Neuronal stem cell (in vitro differentiated cells): ENCODE data around the gene KMT5C.

Experiments used
- DNase-seq: peaks from one replicate; pipeline ENCODE4 v3.0.0-alpha.2; 2013; ENCODE audit warnings: low spot score
- H2AFZ ChIP-seq: one replicate; pipeline ENCODE4 v1.6.1; 2013; ENCODE audit warnings: mild to moderate bottlenecking, low read length, inconsistent platforms
- H2AK5ac ChIP-seq: 2 replicates; pipeline ENCODE4 v1.6.1; 2013; ENCODE audit warnings: low read depth, mild to moderate bottlenecking, inconsistent platforms, low read length, moderate library complexity, mixed read lengths
- H2BK120ac ChIP-seq: 2 replicates; pipeline ENCODE4 v1.6.1; 2013; ENCODE audit warnings: low read depth, mild to moderate bottlenecking, inconsistent platforms, low read length, moderate library complexity, mixed read lengths
- H2BK12ac ChIP-seq: one replicate; pipeline ENCODE4 v1.6.1; 2013; ENCODE audit warnings: low read length, inconsistent platforms
- H2BK15ac ChIP-seq: 2 replicates; pipeline ENCODE4 v1.6.1; 2013; ENCODE audit warnings: mild to moderate bottlenecking, low read length, inconsistent platforms, mixed read lengths
- H2BK5ac ChIP-seq: one replicate; pipeline ENCODE4 v1.6.1; 2013; ENCODE audit warnings: inconsistent platforms, mild to moderate bottlenecking, low read length, moderate library complexity
- H3K14ac ChIP-seq: one replicate; pipeline ENCODE4 v1.6.1; 2013; ENCODE audit warnings: low read length, inconsistent platforms
- H3K18ac ChIP-seq: 2 replicates; pipeline ENCODE4 v1.6.1; 2013; ENCODE audit warnings: low read length, inconsistent platforms
- H3K23ac ChIP-seq: 2 replicates; pipeline ENCODE4 v1.6.1; 2013; ENCODE audit warnings: low read depth, mild to moderate bottlenecking, mixed read lengths, low read length, inconsistent platforms; ENCODE audit not compliant: poor library complexity
- H3K27ac ChIP-seq: replicated peaks from 3 replicates; pipeline ENCODE4 v1.5.1; 2013; ENCODE audit warnings: low read length, inconsistent platforms
- H3K27me3 ChIP-seq, 3 experiments: 2 replicates each; pipeline ENCODE4 v1.6.1; 2013; ENCODE audit warnings: low read length in 3 of 3, mild to moderate bottlenecking in 2 of 3, inconsistent platforms in 1 of 3, low read depth in 1 of 3, mixed read lengths in 1 of 3, moderate library complexity in 1 of 3; ENCODE audit not compliant: control insufficient read depth in 3 of 3, insufficient read depth in 3 of 3
- H3K36me3 ChIP-seq, 2 donors: replicated peaks in 1 of 2; 2 replicates each; pipeline ENCODE4 v1.6.1; 2013; ENCODE audit warnings: low read length in 2 of 2; ENCODE audit not compliant: control insufficient read depth in 2 of 2, insufficient read depth in 2 of 2
- H3K4ac ChIP-seq: 2 replicates; pipeline ENCODE4 v1.6.1; 2013; ENCODE audit warnings: inconsistent platforms, mild to moderate bottlenecking, low read length, moderate library complexity
- H3K4me1 ChIP-seq, 2 donors: 1 replicate in 1 of 2; 2 replicates in 1 of 2; pipeline ENCODE4 v1.6.1; 2013; ENCODE audit warnings: low read length in 2 of 2, low read depth in 1 of 2; ENCODE audit not compliant: control insufficient read depth in 2 of 2, insufficient read depth in 1 of 2
- H3K4me2 ChIP-seq: one replicate; pipeline ENCODE4 v1.6.1; 2013; ENCODE audit warnings: mild to moderate bottlenecking, low read length, inconsistent platforms; ENCODE audit not compliant: insufficient read depth, poor library complexity, severe bottlenecking
- H3K4me3 ChIP-seq, 2 donors: 2 replicates each; pipeline ENCODE4 v1.5.1; 2013; ENCODE audit warnings: low read length in 2 of 2, mild to moderate bottlenecking in 2 of 2, inconsistent platforms in 1 of 2, moderate library complexity in 1 of 2
- H3K79me1 ChIP-seq: one replicate; pipeline ENCODE4 v1.6.1; 2013; ENCODE audit warnings: low read depth, mild to moderate bottlenecking, inconsistent platforms, low read length, moderate library complexity
- H3K9ac ChIP-seq: one replicate; pipeline ENCODE4 v1.6.1; 2013; ENCODE audit warnings: mild to moderate bottlenecking, low read depth, low read length, inconsistent platforms; ENCODE audit not compliant: poor library complexity
- H3K9me3 ChIP-seq, 2 donors: replicated peaks in 1 of 2; 2 replicates each; pipeline versions ENCODE3 to v1.6.1; 2013; ENCODE audit warnings: low read length in 2 of 2, mild to moderate bottlenecking in 2 of 2, inconsistent platforms in 1 of 2, low read depth in 1 of 2, mixed read lengths in 1 of 2, moderate library complexity in 1 of 2; ENCODE audit not compliant: control insufficient read depth in 2 of 2, insufficient read depth in 1 of 2
- H4K8ac ChIP-seq: one replicate; pipeline ENCODE4 v1.6.1; 2013; ENCODE audit warnings: low read depth, mild to moderate bottlenecking, inconsistent platforms, low read length, moderate library complexity
- H4K91ac ChIP-seq: one replicate; pipeline ENCODE4 v1.6.1; 2013; ENCODE audit warnings: low read length, low read depth, mild to moderate bottlenecking, inconsistent platforms; ENCODE audit not compliant: poor library complexity
- WGBS, 2 donors: extraction: QIAGEN DNeasy Blood & Tissue Kit; methylation state at CpG; one replicate each; pipeline ENCODE4 v1.1.7; 2013; ENCODE audit warnings: missing lambda C conversion rate in 2 of 2, mixed read lengths in 1 of 2; ENCODE audit not compliant: insufficient read length in 2 of 2, insufficient replicate concordance in 1 of 2; ENCODE audit errors: extremely low coverage in 2 of 2; 5-methylcytosine and 5-hydroxymethylcytosine counted together

KMT5C gene

DNA sequence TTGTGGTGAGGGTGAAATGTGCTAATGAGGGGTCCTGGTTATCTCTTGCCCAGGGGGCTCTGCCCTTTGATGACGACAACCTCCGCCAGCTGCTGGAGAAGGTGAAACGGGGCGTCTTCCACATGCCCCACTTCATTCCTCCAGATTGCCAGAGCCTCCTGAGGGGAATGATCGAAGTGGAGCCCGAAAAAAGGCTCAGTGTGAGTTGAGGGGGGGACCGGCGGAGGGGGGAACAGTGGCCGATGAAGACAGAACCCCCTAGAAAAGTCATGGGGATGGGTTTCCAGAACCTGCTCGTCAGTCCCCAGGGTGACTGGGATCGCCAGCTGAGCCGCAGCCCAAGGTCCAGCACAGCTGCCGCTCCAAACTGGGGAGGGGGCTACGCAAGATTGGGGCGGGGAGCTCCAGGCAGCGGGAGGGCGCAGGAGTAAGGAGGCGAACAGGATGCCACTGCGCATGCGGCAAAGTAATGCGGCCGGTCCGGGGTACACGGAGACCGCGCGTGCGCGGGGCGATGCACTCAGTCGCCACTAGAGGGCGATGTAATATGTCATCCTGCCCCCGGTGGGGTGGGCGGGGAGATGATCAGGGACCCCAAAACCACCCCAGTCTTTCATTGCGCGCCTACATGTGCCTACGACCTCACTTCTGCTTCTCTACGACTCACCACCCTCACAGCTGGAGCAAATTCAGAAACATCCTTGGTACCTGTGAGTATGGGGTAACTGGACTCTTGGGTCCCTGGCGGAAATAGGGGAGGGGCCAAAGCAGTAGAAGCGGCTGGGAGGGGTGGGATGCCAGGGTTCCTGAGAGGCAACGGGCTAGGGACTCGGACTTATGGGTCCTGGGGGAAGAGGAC, 38.0 kb upstream of the KMT5C start:
- Histone ChIP-seq H3K27me3 (no peaks in the 10 kb centered on the region), H2BK12ac (peak overlapping the region; percentile 50), H3K4me1 (peaks cover 13 to 14% of the 10 kb centered on the region in 2 donors), H4K8ac (peak overlapping the region; percentile 66), H2AFZ (peak overlapping the region; percentile 79), H2BK120ac (peak overlapping the region; percentile 44), H2AK5ac (peak overlapping the region; percentile 90), H3K27ac (peak overlapping the region; percentile 92), H3K4me3 (no peak overlapping the region), H3K4ac (no peak overlapping the region), H3K79me1 (no peaks in the 10 kb centered on the region), H2BK15ac (no peak overlapping the region), H3K9ac (peak overlapping the region; percentile 82), H3K14ac (peak overlapping the region; percentile 83), H2BK5ac (peak overlapping the region; percentile 84), H3K23ac (peak overlapping the region; percentile 81), H3K4me2 (peak overlapping the region; percentile 46), H3K18ac (peak overlapping the region; percentile 84), H3K36me3 (peaks cover 45 to 69% of the 10 kb centered on the region in 2 donors), H4K91ac (peak overlapping the region; percentile 83), H3K9me3 (peaks cover 0 to 2% of the 10 kb centered on the region in 2 donors)
- WGBS, 2 donors, result no CpG with 5 or more reads among the region's 42 CpGs
- peak; percentile 91 for DNase-seq

DNA sequence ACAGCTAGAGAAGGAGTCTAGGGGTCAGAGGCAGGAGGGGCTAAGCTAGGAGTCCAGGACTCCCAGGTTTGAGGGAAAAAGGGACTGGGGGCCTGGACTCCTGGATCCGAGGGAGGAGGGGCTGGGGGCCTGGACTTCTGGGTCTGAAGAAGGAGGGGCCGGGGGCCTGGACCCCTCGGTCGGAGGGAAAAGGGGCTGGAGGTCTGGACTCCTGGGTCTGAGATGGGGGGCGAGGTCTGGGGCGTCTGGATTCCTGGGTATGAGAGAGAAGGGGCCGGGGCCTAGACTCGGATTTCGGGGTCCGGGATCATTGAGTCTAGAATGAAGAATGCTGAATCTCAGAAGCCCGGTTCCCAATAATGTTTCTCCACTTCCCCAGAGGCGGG, 37.4 kb upstream of the KMT5C start:
- H3K79me1 ChIP-seq, result no peaks in the 10 kb centered on the region
- no peak overlapping the region for H2BK120ac ChIP-seq
- H3K9me3 ChIP-seq, result peaks cover 0 to 2% of the 10 kb centered on the region in 2 donors
- H4K91ac ChIP-seq, result no peak overlapping the region
- H3K9ac ChIP-seq, result no peak overlapping the region
- H3K23ac ChIP-seq, result peak overlapping the region; percentile 69
- no peak overlapping the region for H2BK15ac ChIP-seq
- DNase-seq, result no peak
- H3K27ac ChIP-seq, result no peak overlapping the region
- H3K18ac ChIP-seq, result peak overlapping the region; percentile 55
- no peak overlapping the region for H3K4me2 ChIP-seq
- peak overlapping the region; percentile 50 for H2BK12ac ChIP-seq
- no peak overlapping the region for H3K4me3 ChIP-seq
- no peak overlapping the region for H4K8ac ChIP-seq
- no peak overlapping the region for H2AFZ ChIP-seq
- peaks cover 13 to 14% of the 10 kb centered on the region in 2 donors for H3K4me1 ChIP-seq
- H3K4ac ChIP-seq, result no peak overlapping the region
- peak overlapping the region; percentile 84 for H2BK5ac ChIP-seq
- peak overlapping the region; percentile 64 for H2AK5ac ChIP-seq
- peaks cover 47 to 72% of the 10 kb centered on the region in 2 donors for H3K36me3 ChIP-seq
- H3K27me3 ChIP-seq, result no peaks in the 10 kb centered on the region
- no peak overlapping the region for H3K14ac ChIP-seq
- no CpG with 5 or more reads among the region's 12 CpGs for WGBS, 2 donors

- no peak overlapping the region for H3K4me3 ChIP-seq
- H2BK5ac ChIP-seq, result no peak overlapping the region
- no peak overlapping the region for H3K27ac ChIP-seq
- H4K91ac ChIP-seq, result no peak overlapping the region
- H2BK120ac ChIP-seq, result no peak overlapping the region
- peaks cover 0 to 4% of the 10 kb centered on the region in 2 donors for H3K9me3 ChIP-seq
- H3K4ac ChIP-seq, result no peak overlapping the region
- peaks cover 46 to 77% of the 10 kb centered on the region in 2 donors for H3K36me3 ChIP-seq
- H3K18ac ChIP-seq, result no peak overlapping the region
- H3K4me2 ChIP-seq, result no peak overlapping the region
- no peak for DNase-seq
- H2AFZ ChIP-seq, result no peak overlapping the region
- H2BK15ac ChIP-seq, result no peak overlapping the region
- no peaks in the 10 kb centered on the region for H3K27me3 ChIP-seq
- no peak overlapping the region for H3K9ac ChIP-seq
- no peak overlapping the region for H3K23ac ChIP-seq
- no peak overlapping the region for H2BK12ac ChIP-seq
- no CpG with 5 or more reads among the region's 11 CpGs for WGBS, 2 donors
- H2AK5ac ChIP-seq, result no peak overlapping the region
- no peaks in the 10 kb centered on the region for H3K79me1 ChIP-seq
- H3K4me1 ChIP-seq, result peaks cover 13 to 14% of the 10 kb centered on the region in 2 donors
- no peak overlapping the region for H3K14ac ChIP-seq
- no peak overlapping the region for H4K8ac ChIP-seq
Observed at GRCh38 chr19:55303477-55303876, 36.2 kb upstream of the KMT5C start.

- peaks cover 4 to 5% of the 10 kb centered on the region in 2 donors for H3K9me3 ChIP-seq
Observed at GRCh38 chr19:55304279-55304978, 35.2 kb upstream of the KMT5C start.

More at GRCh38 chr19:55304279-55304978, 35.2 kb upstream of the KMT5C start:
- no peaks in the 10 kb centered on the region for H3K79me1 ChIP-seq
- no peak overlapping the region for H3K9ac ChIP-seq
- no peak overlapping the region for H3K4me2 ChIP-seq
- H2AFZ ChIP-seq, result no peak overlapping the region
- H3K36me3 ChIP-seq, result peaks cover 51 to 77% of the 10 kb centered on the region in 2 donors
- no peak overlapping the region for H3K4me3 ChIP-seq
- no peak overlapping the region for H3K14ac ChIP-seq
- no peak overlapping the region for H2BK12ac ChIP-seq
- no peaks in the 10 kb centered on the region for H3K27me3 ChIP-seq
- H3K18ac ChIP-seq, result peak overlapping the region; percentile 42
- no peak overlapping the region for H3K4ac ChIP-seq
- H2BK5ac ChIP-seq, result peak overlapping the region; percentile 3
- no peak overlapping the region for H4K8ac ChIP-seq
- no CpG with 5 or more reads among the region's 39 CpGs for WGBS, 2 donors
- DNase-seq, result no peak
- peaks cover 13 to 14% of the 10 kb centered on the region in 2 donors for H3K4me1 ChIP-seq
- H2AK5ac ChIP-seq, result no peak overlapping the region
- H2BK120ac ChIP-seq, result no peak overlapping the region
- no peak overlapping the region for H3K23ac ChIP-seq
- no peak overlapping the region for H3K27ac ChIP-seq
- no peak overlapping the region for H2BK15ac ChIP-seq
- no peak overlapping the region for H4K91ac ChIP-seq
